Stomach (tissue), 9 donors: Measurements from ENCODE around the gene SNN. TPM values are rescaled to one million over a fixed set of nuclear protein-coding genes. Genes with fewer than 3 reads are reported as not detected.

Experiments
- DNase-seq, 2 donors: peaks; one replicate each; pipeline versions ENCODE4 v3.0.0 to v3.0.0-alpha.2; 2013 to 2019
- H3K27ac ChIP-seq, 5 donors: fragments of 200-600 bp in 4 of 5; sonication (generic) in 4 of 5; one replicate each; pipeline ENCODE4 v1.5.1; 2013 to 2019; ENCODE audit warnings: mild to moderate bottlenecking in 1 of 5, moderate library complexity in 1 of 5
- H3K27me3 ChIP-seq, 3 donors: fragments of 200-600 bp; sonication (generic); one replicate each; pipeline ENCODE4 v1.5.1; 2017 to 2019; ENCODE audit warnings: mixed run types in 1 of 3
- H3K36me3 ChIP-seq, 4 donors: fragments of 200-600 bp; sonication (generic); 1 replicate in 3 of 4; 2 replicates in 1 of 4; pipeline ENCODE4 v1.5.1; 2016 to 2019
- H3K4me1 ChIP-seq, 4 donors: fragments of 200-600 bp; sonication (generic); one replicate each; pipeline ENCODE4 v1.5.1; 2016 to 2019
- H3K4me3 ChIP-seq, 4 donors: fragments of 200-600 bp; sonication (generic) in 3 of 4; one replicate each; pipeline ENCODE4 v1.5.1; 2016 to 2019; ENCODE audit warnings: mild to moderate bottlenecking in 1 of 4
- H3K9me3 ChIP-seq, 4 donors: fragments of 200-600 bp; sonication (generic); one replicate each; pipeline ENCODE4 v1.5.1; 2016 to 2019
- CTCF ChIP-seq, 7 experiments: fragments of 450-650 bp in 4 of 7; fragments of 200-600 bp in 3 of 7; sonication (generic) in 3 of 7; IDR thresholded peaks; one replicate each; pipeline ENCODE4 v1.5.1; 2016 to 2019; ENCODE audit warnings: antibody characterized with exemption in 7 of 7, control low read depth in 2 of 7, mild to moderate bottlenecking in 1 of 7
- EP300 ChIP-seq: sonication (generic); formaldehyde crosslinking; IDR thresholded peaks from one replicate; pipeline ENCODE4 v1.6.1; 2017; ENCODE audit warnings: antibody characterized with exemption
- POLR2A ChIP-seq, 4 donors: fragments of 450-650 bp; IDR thresholded peaks; one replicate each; pipeline ENCODE4 v1.6.1; 2016; ENCODE audit warnings: antibody characterized with exemption in 4 of 4, control low read depth in 2 of 4, mild to moderate bottlenecking in 1 of 4, moderate library complexity in 1 of 4
- POLR2AphosphoS5 ChIP-seq, 3 donors: sonication (generic); formaldehyde crosslinking; IDR thresholded peaks; one replicate each; pipeline ENCODE4 v1.6.1; 2016; ENCODE audit warnings: antibody characterized with exemption in 3 of 3
- WGBS, 5 donors: extraction: QIAGEN DNeasy Blood & Tissue Kit in 3 of 5; methylation state at CpG; one replicate each; pipeline versions ENCODE4 v1.1.5 to v1.1.7; 2013 to 2018; 5-methylcytosine and 5-hydroxymethylcytosine counted together
- intact Hi-C: fragments of 100-400 bp; cut with DNase I; formaldehyde crosslinking; loops from one replicate; pipeline ENCODE4 v1.15.1; 2023; ENCODE audit warnings: low total_unique reads
- polyA plus RNA-seq, 3 donors: library from polyadenylated mRNA; stranded (reverse); fragments of 200-250 nt; gene quantifications; one replicate each; pipeline ENCODE4 v1.2.3, GENCODE V29; 2013
- total RNA-seq, 5 donors: library from RNA; depleted of rRNA; stranded (reverse); fragments of >200 nt; gene quantifications; one replicate each; pipeline versions ENCODE4 v1.1.0 to v1.2.3, GENCODE V29; 2014 to 2016
- donor health status: healthy with polysubstance abuse.
- donor health status: Bipolar disorder and iron deficiency.
- donor health status: healthy.

Gene SNN
- total and polyA plus RNA-seq, 8 donors = 2.9 to 25.0 (median 13.7) TPM

GRCh38 chr16:11708421-11708820 is 40.2 kb downstream of the SNN start:
- H3K27me3 ChIP-seq = no peaks in the 10 kb centered on the region
- intact Hi-C loops = no loop called here
- H3K36me3 ChIP-seq = peaks cover 13 to 72% (median 59%) of the 10 kb centered on the region in 4 donors
- TF ChIP-seq CTCF (IDR thresholded peaks at IDR 0.05) = no peak
- no peak for TF ChIP-seq POLR2A (IDR thresholded peaks at IDR 0.05)
- no peak for TF ChIP-seq POLR2AphosphoS5 (IDR thresholded peaks at IDR 0.05)
- no peak for TF ChIP-seq EP300
- H3K4me3 ChIP-seq = no peak overlapping the region
- peaks cover 6 to 52% (median 31%) of the 10 kb centered on the region in 4 donors for H3K4me1 ChIP-seq
- H3K27ac ChIP-seq = no peak overlapping the region
- no peaks in the 10 kb centered on the region for H3K9me3 ChIP-seq
- WGBS, 5 donors = 83 to 98% (median 94%) methylated on average over 1 of the region's 1 CpG
- no peak for DNase-seq

DNA sequence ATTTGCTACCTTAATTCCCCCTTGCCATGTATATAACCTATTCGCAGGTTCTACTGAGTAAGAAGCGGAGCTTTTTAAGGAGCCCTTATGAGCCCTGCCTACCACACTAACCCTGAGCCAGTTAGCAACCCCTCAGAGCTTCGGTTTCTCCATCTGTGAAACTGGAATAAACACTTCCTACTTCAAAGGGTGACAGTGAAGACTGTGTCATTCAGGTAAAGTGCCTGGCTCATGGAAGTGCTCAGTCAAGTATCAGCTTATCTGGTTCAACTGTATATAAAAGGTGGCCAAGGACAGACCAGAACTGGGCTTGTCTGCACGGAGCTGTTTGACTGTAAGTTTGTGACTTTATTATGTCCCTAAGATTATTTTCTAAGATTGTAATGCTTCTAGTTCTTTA is 43.4 kb downstream of the SNN start:
- H3K27ac ChIP-seq = peak overlapping the region in 3 of 5 donors; percentile 17 to 37 (median 33)
- TF ChIP-seq POLR2AphosphoS5 (IDR thresholded peaks at IDR 0.05) = peak in 1 of 3 donors; percentile 21
- no peak for TF ChIP-seq EP300
- no peaks in the 10 kb centered on the region for H3K9me3 ChIP-seq
- DNase-seq = no peak
- 62 to 84% (median 78%) methylated on average over 4 of the region's 4 CpGs for WGBS, 5 donors
- H3K36me3 ChIP-seq = peaks cover 13 to 86% (median 67%) of the 10 kb centered on the region in 4 donors
- intact Hi-C loops = no loop called here
- peaks cover 7 to 50% (median 34%) of the 10 kb centered on the region in 4 donors for H3K4me1 ChIP-seq
- no peak overlapping the region for H3K4me3 ChIP-seq
- no peaks in the 10 kb centered on the region for H3K27me3 ChIP-seq

DNA sequence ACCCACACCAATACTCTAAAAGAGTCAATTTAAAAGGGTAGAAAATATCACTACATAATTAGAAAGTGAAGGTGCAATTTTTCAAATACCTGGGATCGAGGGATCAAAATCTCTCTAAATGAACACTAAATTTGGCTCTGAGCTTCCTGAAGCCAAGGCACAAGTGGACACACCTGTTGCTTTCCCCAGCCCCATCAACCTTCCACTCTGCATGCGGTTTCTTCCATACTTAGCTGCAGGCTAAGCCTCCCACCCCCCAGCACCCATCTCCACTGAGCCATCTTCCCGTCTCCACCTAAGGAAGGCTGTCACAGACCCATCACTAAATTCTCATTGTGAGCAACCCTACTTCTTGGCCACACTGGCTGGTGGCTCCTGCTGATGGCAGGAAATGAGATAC is 43.9 kb downstream of the SNN start:
- peak overlapping the region in 3 of 5 donors; percentile 30 to 37 (median 33) for H3K27ac ChIP-seq
- no peaks in the 10 kb centered on the region for H3K27me3 ChIP-seq
- no peak overlapping the region for H3K4me3 ChIP-seq
- WGBS, 5 donors = 67 to 88% (median 72%) methylated on average over 3 of the region's 3 CpGs
- no peaks in the 10 kb centered on the region for H3K9me3 ChIP-seq
- no peak for TF ChIP-seq POLR2A (IDR thresholded peaks at IDR 0.05)
- no peak for TF ChIP-seq POLR2AphosphoS5 (IDR thresholded peaks at IDR 0.05)
- no peak for TF ChIP-seq EP300
- no peak for TF ChIP-seq CTCF (IDR thresholded peaks at IDR 0.05)
- no peak for DNase-seq
- peaks cover 12 to 50% (median 35%) of the 10 kb centered on the region in 4 donors for H3K4me1 ChIP-seq
- intact Hi-C loops = no loop called here
- H3K36me3 ChIP-seq = peaks cover 13 to 82% (median 66%) of the 10 kb centered on the region in 4 donors

DNA sequence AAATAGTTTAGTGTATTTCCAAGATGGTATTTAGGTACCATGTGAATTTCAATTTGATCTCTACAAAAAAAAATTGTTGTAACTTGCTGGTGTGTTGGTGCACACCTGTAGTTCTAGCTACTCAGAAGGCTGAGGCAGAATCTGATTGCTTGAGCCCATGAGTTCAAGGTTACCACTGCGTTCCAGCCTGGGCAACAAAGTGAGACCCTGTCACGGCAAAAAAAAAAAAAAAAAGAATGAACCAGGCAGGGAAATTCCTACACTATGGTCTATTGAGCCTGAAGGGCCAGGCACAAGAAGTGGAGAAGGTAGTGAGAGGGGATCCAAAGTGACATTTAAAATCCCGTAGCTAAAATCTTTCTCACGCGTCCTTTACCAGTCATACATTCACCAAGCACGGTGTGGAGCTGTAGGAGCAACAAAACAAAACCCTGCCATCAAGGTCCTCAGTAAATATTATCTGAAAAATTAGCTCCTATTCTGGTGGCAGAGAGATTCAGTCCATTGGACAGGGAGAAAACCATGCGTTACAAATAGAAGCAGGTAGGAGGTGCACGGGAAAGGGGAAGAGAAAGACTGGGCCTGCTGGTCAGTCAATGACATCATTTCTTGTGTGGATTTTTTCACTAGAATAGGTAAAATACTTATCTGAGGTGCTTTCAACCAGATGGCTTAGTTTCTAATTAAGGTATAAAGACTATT is 47.1 kb downstream of the SNN start:
- peaks cover 19 to 79% (median 51%) of the 10 kb centered on the region in 4 donors for H3K4me1 ChIP-seq

More for the DNA sequence above, 47.1 kb downstream of the SNN start:
- H3K27me3 ChIP-seq = no peaks in the 10 kb centered on the region
- DNase-seq = peak in 1 of 2 donors; percentile 37
- peak overlapping the region; percentile 54 to 75 (median 66) for H3K27ac ChIP-seq
- 46 to 67% (median 55%) methylated on average over 8 of the region's 8 CpGs for WGBS, 5 donors
- peaks cover 19 to 81% (median 65%) of the 10 kb centered on the region in 4 donors for H3K36me3 ChIP-seq
- intact Hi-C loops = no loop called here
- TF ChIP-seq POLR2A (IDR thresholded peaks at IDR 0.05) (no peak), EP300 (no peak), POLR2AphosphoS5 (IDR thresholded peaks at IDR 0.05) (no peak), CTCF (IDR thresholded peaks at IDR 0.05) (peak in 1 of 7 experiments; percentile 29)
- H3K4me3 ChIP-seq = no peak overlapping the region
- no peaks in the 10 kb centered on the region for H3K9me3 ChIP-seq
